ENCODE measurements around the gene ACTN1.

- TF ChIP-seq, protein P1, sequence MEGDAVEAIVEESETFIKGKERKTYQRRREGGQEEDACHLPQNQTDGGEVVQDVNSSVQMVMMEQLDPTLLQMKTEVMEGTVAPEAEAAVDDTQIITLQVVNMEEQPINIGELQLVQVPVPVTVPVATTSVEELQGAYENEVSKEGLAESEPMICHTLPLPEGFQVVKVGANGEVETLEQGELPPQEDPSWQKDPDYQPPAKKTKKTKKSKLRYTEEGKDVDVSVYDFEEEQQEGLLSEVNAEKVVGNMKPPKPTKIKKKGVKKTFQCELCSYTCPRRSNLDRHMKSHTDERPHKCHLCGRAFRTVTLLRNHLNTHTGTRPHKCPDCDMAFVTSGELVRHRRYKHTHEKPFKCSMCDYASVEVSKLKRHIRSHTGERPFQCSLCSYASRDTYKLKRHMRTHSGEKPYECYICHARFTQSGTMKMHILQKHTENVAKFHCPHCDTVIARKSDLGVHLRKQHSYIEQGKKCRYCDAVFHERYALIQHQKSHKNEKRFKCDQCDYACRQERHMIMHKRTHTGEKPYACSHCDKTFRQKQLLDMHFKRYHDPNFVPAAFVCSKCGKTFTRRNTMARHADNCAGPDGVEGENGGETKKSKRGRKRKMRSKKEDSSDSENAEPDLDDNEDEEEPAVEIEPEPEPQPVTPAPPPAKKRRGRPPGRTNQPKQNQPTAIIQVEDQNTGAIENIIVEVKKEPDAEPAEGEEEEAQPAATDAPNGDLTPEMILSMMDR (IDR thresholded peaks at IDR 0.05), result no peak
- TF ChIP-seq POLR2AphosphoS5 (IDR thresholded peaks at IDR 0.05; ENCODE audit: insufficient read depth in 1 of 2, low read depth in 1 of 2) (no peak), POLR2A (IDR thresholded peaks at IDR 0.05) (no peak)
Observed at GRCh38 chr14:68894802-68895703, 84.0 kb downstream of the ACTN1 start.
